A673 (cell line): ENCODE data around the gene FTCD.

Source experiments
- CTCF ChIP-seq: fragments of 300-800, 200-600 bp; sonication (generic); conservative IDR thresholded peaks from 2 replicates; pipeline ENCODE4 v1.5.1; 2017; ENCODE audit warnings: low read depth, mild to moderate bottlenecking, antibody characterized with exemption, low read length, moderate library complexity, mixed read lengths
- EZH2 ChIP-seq: fragments of 200-600 bp; sonication (generic); IDR thresholded peaks from 2 replicates; pipeline ENCODE4 v1.6.1; 2017; ENCODE audit warnings: borderline replicate concordance, low read depth, mild to moderate bottlenecking, mixed read lengths, antibody characterized with exemption, low read length; ENCODE audit not compliant: poor library complexity, severe bottlenecking

GRCh38 chr21:46131838-46132651 is 23.3 kb downstream of the FTCD start:
- TF ChIP-seq CTCF (no peak), EZH2 (no peak)
